K562 treated with DMSO at 1 percent for 4 hours (cell line): ENCODE measurements around the gene PCDHGA3. TPM values are rescaled to one million over a fixed set of nuclear protein-coding genes. Genes with fewer than 3 reads are reported as not detected.

ENCODE experiments used
- total RNA-seq: library from RNA; unstranded; fragments of 300-600 nt; gene quantifications from 2 replicates; pipeline ENCODE4 v1.2.3, GENCODE V29; 2022; ENCODE audit not compliant: insufficient read depth

PCDHGA3 gene
- total RNA-seq, 1 experiment from 2014 or later: not detected

Other genes starting within 250 kb of the PCDHGA3 start
- not detected in 2 replicates for gene PCDHB2, start 249.2 kb upstream of the PCDHGA3 start, total RNA-seq
- gene PCDHB3, start 243.4 kb upstream of the PCDHGA3 start, total RNA-seq: not detected in 2 replicates
- not detected in 2 replicates for gene PCDHB4, start 222.0 kb upstream of the PCDHGA3 start, total RNA-seq
- not detected in 2 replicates for gene PCDHB5, start 208.6 kb upstream of the PCDHGA3 start, total RNA-seq
- not detected in 2 replicates for gene PCDHB6, start 193.8 kb upstream of the PCDHGA3 start, total RNA-seq
- gene PCDHB7, start 171.2 kb upstream of the PCDHGA3 start, total RNA-seq: not detected in 2 replicates
- gene PCDHB8, start 166.0 kb upstream of the PCDHGA3 start, total RNA-seq: not detected in 2 replicates
- not detected in 2 replicates for gene PCDHB16, start 161.4 kb upstream of the PCDHGA3 start, total RNA-seq
- gene PCDHB9, start 156.7 kb upstream of the PCDHGA3 start, total RNA-seq: not detected in 2 replicates
- not detected in 2 replicates for gene PCDHB10, start 151.5 kb upstream of the PCDHGA3 start, total RNA-seq
- gene PCDHB11, start 144.2 kb upstream of the PCDHGA3 start, total RNA-seq: not detected in 2 replicates
- not detected in 2 replicates for gene PCDHB12, start 135.1 kb upstream of the PCDHGA3 start, total RNA-seq
- gene PCDHB13, start 129.9 kb upstream of the PCDHGA3 start, total RNA-seq: not detected in 2 replicates
- not detected in 2 replicates for gene PCDHB14, start 120.5 kb upstream of the PCDHGA3 start, total RNA-seq
- not detected in 2 replicates for gene PCDHB15, start 98.4 kb upstream of the PCDHGA3 start, total RNA-seq
- not detected in 2 replicates for gene SLC25A2, start 39.8 kb upstream of the PCDHGA3 start, total RNA-seq
- 87.4 and 92.8 TPM in 2 replicates for gene TAF7, start 23.0 kb upstream of the PCDHGA3 start, total RNA-seq
- 0.37 TPM in 1 of 2 replicates, not detected in the other for gene PCDHGA1, start 13.3 kb upstream of the PCDHGA3 start, total RNA-seq
- 0.12 TPM in 1 of 2 replicates, not detected in the other for gene PCDHGA2, start 5.1 kb upstream of the PCDHGA3 start, total RNA-seq
- gene PCDHGB1, start 6.3 kb downstream of the PCDHGA3 start, total RNA-seq: not detected in 2 replicates
- 0.42 and 0.76 TPM in 2 replicates for gene PCDHGA4, start 11.2 kb downstream of the PCDHGA3 start, total RNA-seq
- 0.48 and 0.70 TPM in 2 replicates for gene PCDHGB2, start 16.2 kb downstream of the PCDHGA3 start, total RNA-seq
- 0.16 TPM in 1 of 2 replicates, not detected in the other for gene PCDHGA5, start 20.3 kb downstream of the PCDHGA3 start, total RNA-seq
- gene PCDHGB3, start 26.4 kb downstream of the PCDHGA3 start, total RNA-seq: 0.51 and 0.74 TPM in 2 replicates
- gene PCDHGA6, start 30.1 kb downstream of the PCDHGA3 start, total RNA-seq: 0.27 and 0.35 TPM in 2 replicates
- not detected in 2 replicates for gene PCDHGA7, start 38.9 kb downstream of the PCDHGA3 start, total RNA-seq
- 0.21 TPM in 1 of 2 replicates, not detected in the other for gene PCDHGB4, start 43.9 kb downstream of the PCDHGA3 start, total RNA-seq
- gene PCDHGA8, start 48.8 kb downstream of the PCDHGA3 start, total RNA-seq: 0.24 TPM in 1 of 2 replicates, not detected in the other
- gene PCDHGB5, start 54.1 kb downstream of the PCDHGA3 start, total RNA-seq: not detected in 2 replicates
- not detected in 2 replicates for gene PCDHGA9, start 58.9 kb downstream of the PCDHGA3 start, total RNA-seq
- gene PCDHGB6, start 64.2 kb downstream of the PCDHGA3 start, total RNA-seq: not detected in 2 replicates
- not detected in 2 replicates for gene PCDHGA10, start 69.2 kb downstream of the PCDHGA3 start, total RNA-seq
- gene PCDHGB7, start 73.8 kb downstream of the PCDHGA3 start, total RNA-seq: not detected in 2 replicates
- gene PCDHGA11, start 77.2 kb downstream of the PCDHGA3 start, total RNA-seq: not detected in 2 replicates
- gene PCDHGA12, start 86.7 kb downstream of the PCDHGA3 start, total RNA-seq: not detected in 2 replicates
- not detected in 2 replicates for gene PCDHGC3, start 132.1 kb downstream of the PCDHGA3 start, total RNA-seq
- not detected in 2 replicates for gene PCDHGC4, start 141.2 kb downstream of the PCDHGA3 start, total RNA-seq
- gene PCDHGC5, start 145.3 kb downstream of the PCDHGA3 start, total RNA-seq: not detected in 2 replicates